DMS153 (cell line): ENCODE measurements around the gene CSPG4.
A peak's percentile ranks its signal among the peaks of the same experiment; 100 is the strongest.
"Not testable (repeated sequence)": the region's sequence is repeated elsewhere in the genome, so short reads cannot be mapped to it uniquely, and the experiment has no call there.

Experiments
- DNase-seq: peaks from one replicate; lab custom pipeline; 2025; lab: John Stamatoyannopoulos, UW

The CSPG4 gene

GRCh38 chr15:75712668-75713337 is at the start of gene CSPG4:
Gene CSPG4, minus strand, starts transcription at chr15:75712848. Its CDS starts 93 bp downstream, at chr15:75712755.
- DNase-seq, result no peak

- DNase-seq, result not testable (repeated sequence)
Observed at GRCh38 chr15:75762357-75762718, 49.7 kb upstream of the CSPG4 start.

GRCh38 chr15:75761446-75762356 is 49.1 kb upstream of the CSPG4 start:
- no peak for DNase-seq

- DNase-seq, result no peak
Observed at GRCh38 chr15:75760704-75761435, 48.2 kb upstream of the CSPG4 start.

- not testable (repeated sequence) for DNase-seq
Observed at GRCh38 chr15:75760131-75760520, 47.5 kb upstream of the CSPG4 start.

- no peak for DNase-seq
Observed at GRCh38 chr15:75759416-75760130, 46.9 kb upstream of the CSPG4 start.

- peak; percentile 75 for DNase-seq
Observed at GRCh38 chr15:75758071-75758872, 45.6 kb upstream of the CSPG4 start.

- DNase-seq, result not testable (repeated sequence)
Observed at GRCh38 chr15:75754871-75755270, 42.2 kb upstream of the CSPG4 start.

GRCh38 chr15:75753145-75753544 is 40.5 kb upstream of the CSPG4 start:
- DNase-seq, result no peak

- no peak for DNase-seq
Observed at GRCh38 chr15:75751891-75752290, 39.2 kb upstream of the CSPG4 start.

- DNase-seq, result no peak
Observed at GRCh38 chr15:75751116-75751875, 38.6 kb upstream of the CSPG4 start.

- DNase-seq, result no peak
Observed at GRCh38 chr15:75750261-75751050, 37.8 kb upstream of the CSPG4 start.

GRCh38 chr15:75749820-75750219 is 37.2 kb upstream of the CSPG4 start:
- no peak for DNase-seq

- not testable (repeated sequence) for DNase-seq
Observed at GRCh38 chr15:75748882-75749281, 36.2 kb upstream of the CSPG4 start.

GRCh38 chr15:75747121-75747520 is 34.5 kb upstream of the CSPG4 start:
- not testable (repeated sequence) for DNase-seq

GRCh38 chr15:75745305-75745704 is 32.7 kb upstream of the CSPG4 start:
- DNase-seq, result no peak

- not testable (repeated sequence) for DNase-seq
Observed at GRCh38 chr15:75742346-75742745, 29.7 kb upstream of the CSPG4 start.

- no peak for DNase-seq
Observed at GRCh38 chr15:75739791-75740190, 27.1 kb upstream of the CSPG4 start.

- peak; percentile 70 for DNase-seq
Observed at GRCh38 chr15:75738647-75739325, 26.1 kb upstream of the CSPG4 start.
